K562 (cell line): ENCODE measurements around the gene TMEM63C. TPM values are rescaled to one million over a fixed set of nuclear protein-coding genes. Genes with fewer than 3 reads are reported as not detected.
A peak's percentile ranks its signal among the peaks of the same experiment; 100 is the strongest.

Experiments
- ATAC-seq: fragments of 200-7000 bp; cut with Tn5 transposase; 3 replicates; pipeline ENCODE4 v1.9.1; 2020; ENCODE audit warnings: moderate library complexity
- BruUV-seq: library from RNA; stranded (reverse); fragments of 400-500 nt; replicated peaks from 2 replicates; lab custom pipeline; 2021; lab: Mats Ljungman, UMichigan
- CTCF ChIA-PET: fragments of 300-600 bp; formaldehyde crosslinking; extraction: SDS; loops from one replicate; lab custom pipeline; 2021; ENCODE audit warnings: low intra/inter-chr PET ratio; lab: Yijun Ruan, JAX
- POLR2A ChIA-PET: fragments of 300-600, 350-650 bp; sonication (Branson Sonifier 250); formaldehyde crosslinking; extraction: SDS; loops from one replicate; lab custom pipeline; 2021; ENCODE audit warnings: antibody characterized with exemption, inconsistent platforms; lab: Yijun Ruan, JAX
- DNase-seq, 4 experiments: peaks; one replicate each; pipeline versions ENCODE4 v3.0.0 to v3.0.0-alpha.2; 2011 to 2018; ENCODE audit warnings: low spot score in 3 of 4, mixed read lengths in 3 of 4; ENCODE audit errors: extremely low read depth in 1 of 4
- FAIRE-seq: peaks from 2 replicates; lab custom pipeline; 2011; peaks lifted over from hg19 to GRCh38; lab: Jason Lieb, UNC
- H2AFZ ChIP-seq: 2 replicates; pipeline ENCODE4 v1.6.0; 2011; ENCODE audit warnings: low read depth, low read length, control low read depth, inconsistent platforms
- H3K27ac ChIP-seq: fragments of 200-600 bp; 3 replicates; pipeline ENCODE4 v1.8.0; 2011; ENCODE audit warnings: low read depth, mild to moderate bottlenecking, control low read depth, inconsistent platforms, low read length, moderate library complexity, mixed read lengths; ENCODE audit errors: extremely low read depth
- H3K27me3 ChIP-seq, 2 experiments: fragments of 300-600 bp in 1 of 2; 2 replicates in 1 of 2; 3 replicates in 1 of 2; pipeline versions ENCODE4 v1.6.0 to v1.8.0; 2011; ENCODE audit warnings: inconsistent platforms in 2 of 2, low read length in 2 of 2, mild to moderate bottlenecking in 1 of 2, mixed read lengths in 1 of 2, moderate library complexity in 1 of 2; ENCODE audit not compliant: control insufficient read depth in 2 of 2, insufficient read depth in 2 of 2
- H3K36me3 ChIP-seq: fragments of 300-600 bp; 3 replicates; pipeline ENCODE4 v1.8.0; 2011; ENCODE audit warnings: mild to moderate bottlenecking, low read length, inconsistent platforms; ENCODE audit not compliant: control insufficient read depth, insufficient read depth
- H3K4me1 ChIP-seq, 2 experiments: fragments of 200-600 bp in 1 of 2; replicated peaks in 1 of 2; 2 replicates in 1 of 2; 3 replicates in 1 of 2; pipeline versions ENCODE4 v1.5.1 to v1.8.0; 2011; ENCODE audit warnings: inconsistent platforms in 2 of 2, low read length in 2 of 2, mild to moderate bottlenecking in 1 of 2, mixed read lengths in 1 of 2, moderate library complexity in 1 of 2; ENCODE audit not compliant: control insufficient read depth in 2 of 2, insufficient read depth in 2 of 2
- H3K4me2 ChIP-seq: 2 replicates; pipeline ENCODE4 v1.6.1; 2011; ENCODE audit warnings: low read length, control low read depth, inconsistent platforms, mixed read lengths; ENCODE audit not compliant: insufficient read depth
- H3K4me3 ChIP-seq: fragments of 200-600 bp; sonication (generic), shearing (Covaris generic); 2 replicates; pipeline ENCODE4 v1.5.1; 2016; ENCODE audit warnings: control low read depth, inconsistent platforms
- H3K79me2 ChIP-seq: fragments of 200-600 bp; 3 replicates; pipeline ENCODE4 v1.8.0; 2011; ENCODE audit warnings: low read length, inconsistent platforms; ENCODE audit not compliant: control insufficient read depth, insufficient read depth
- H3K9ac ChIP-seq, 2 experiments: 2 replicates each; pipeline versions ENCODE4 v1.6.0 to v1.6.1; 2011; ENCODE audit warnings: low read depth in 2 of 2, low read length in 2 of 2, control low read depth in 1 of 2, inconsistent platforms in 1 of 2, mild to moderate bottlenecking in 1 of 2, mixed read lengths in 1 of 2; ENCODE audit not compliant: insufficient read depth in 1 of 2
- H3K9me1 ChIP-seq: one replicate; pipeline ENCODE4 v1.6.0; 2011; ENCODE audit warnings: inconsistent platforms, mild to moderate bottlenecking, low read length, moderate library complexity; ENCODE audit not compliant: control insufficient read depth, insufficient read depth
- H3K9me3 ChIP-seq: replicated peaks from 2 replicates; pipeline ENCODE4 v1.5.1; 2011; ENCODE audit warnings: low read depth, low read length, inconsistent platforms; ENCODE audit not compliant: control insufficient read depth, insufficient read depth
- H4K20me1 ChIP-seq: replicated peaks from 2 replicates; pipeline ENCODE4 v1.6.1; 2011; ENCODE audit warnings: low read length, inconsistent platforms, mixed read lengths; ENCODE audit not compliant: control insufficient read depth, insufficient read depth
- CBX3 ChIP-seq, 2 experiments: IDR thresholded peaks; 1 replicate in 1 of 2; 2 replicates in 1 of 2; pipeline ENCODE4 v1.6.1; 2012; ENCODE audit warnings: inconsistent platforms in 2 of 2, low read length in 2 of 2, borderline replicate concordance in 1 of 2, control low read depth in 1 of 2
- TRIM25 ChIP-seq: fragments of 450-650 bp; IDR thresholded peaks from 2 replicates; pipeline ENCODE4 v1.7.0; 2016; ENCODE audit warnings: borderline replicate concordance
- ZBTB43 ChIP-seq: sonication (generic); formaldehyde crosslinking; IDR thresholded peaks from 2 replicates; pipeline ENCODE4 v1.8.0; 2023; ENCODE audit warnings: mild to moderate bottlenecking, missing genetic modification reagents
- WGBS: fragments of 100-300 bp; shearing (Covaris generic); methylation state at CpG from one replicate; pipeline ENCODE4 v1.1.6; 2016; ENCODE audit warnings: low coverage, mixed read lengths; ENCODE audit not compliant: insufficient coverage; ENCODE audit errors: missing lambda C conversion rate; 5-methylcytosine and 5-hydroxymethylcytosine counted together
- in situ Hi-C: fragments of 300-500 bp; cut with MboI; formaldehyde crosslinking; loops from 4 replicates; pipeline ENCODE4 v1.15.0; 2018; ENCODE audit warnings: inconsistent platforms, mixed read lengths
- intact Hi-C: fragments of 100-400 bp; cut with micrococcal nuclease; formaldehyde crosslinking; loops from 2 replicates; pipeline ENCODE4 v1.14.2; 2022
- polyA plus RNA-seq, 8 experiments: library from polyadenylated mRNA; depleted of rRNA in 4 of 8; stranded (reverse) in 5 of 8; unstranded in 3 of 8; fragments of >200 nt; fragmentation: Nextera tagmentation in 2 of 8; fragmentation: Illumina TruSeq in 1 of 8; extraction: Ambion mirVana in 2 of 8; extraction: Trizol in 1 of 8; gene quantifications; 2 replicates each; pipeline versions ENCODE4 v1.2.1 to v1.2.3, GENCODE V29; 2011 to 2014; ENCODE audit warnings: inconsistent platforms in 1 of 8, missing spikeins in 1 of 8
- total RNA-seq, 7 experiments: library from RNA; depleted of rRNA in 6 of 7; stranded (reverse); fragments of >200 nt in 6 of 7; fragmentation: Illumina TruSeq in 2 of 7; extraction: Trizol in 2 of 7; gene quantifications; 2 replicates each; pipeline versions ENCODE4 v1.2.1 to v1.2.3, GENCODE V29; 2011 to 2021; ENCODE audit warnings: low replicate concordance in 1 of 7

TMEM63C gene
- total and polyA plus RNA-seq, 9 of the 15 experiments (the other 6 are each of a cell fraction or from before 2014, with no cell fraction given): 0.07 TPM; not detected in 8

- H3K9me1 ChIP-seq: no peaks in the 10 kb centered on the region
- peak in 1 of 2 experiments; percentile 59; a peak in 1 of 3 replicates for TF ChIP-seq CBX3 (IDR thresholded peaks at IDR 0.05; ENCODE audit: borderline replicate concordance in 1 of 2, low read length in 2 of 2)
- TF ChIP-seq TRIM25: no peak
- TF ChIP-seq ZBTB43 (CRISPR knock-in tag): no peak
- H3K36me3 ChIP-seq: no peaks in the 10 kb centered on the region
- no peaks in the 10 kb centered on the region for H3K4me1 ChIP-seq
- peaks cover 3% of the 10 kb centered on the region; the same call in 1 of the 2 replicates for H3K9me3 ChIP-seq
- WGBS: 0% methylated on average over 3 of the region's 3 CpGs
- H3K9ac ChIP-seq: no peak overlapping the region
- no peak overlapping the region for H3K4me3 ChIP-seq
- FAIRE-seq (no peak), ATAC-seq (no peak), DNase-seq (no peak)
- ChIA-PET POLR2A (no interaction called here), CTCF (no interaction called here)
- H3K27ac ChIP-seq: no peak overlapping the region
- intact Hi-C loops (no loop called here), in situ Hi-C loops (no loop called here)
- no TSS peak for BruUV-seq
- no peaks in the 10 kb centered on the region for H3K79me2 ChIP-seq
- H4K20me1 ChIP-seq: no peaks in the 10 kb centered on the region
- no peak overlapping the region for H3K4me2 ChIP-seq
- peaks cover 0 to 2% of the 10 kb centered on the region in 2 experiments; a peak in 1 of 5 replicates for H3K27me3 ChIP-seq
- H2AFZ ChIP-seq: no peak overlapping the region
These were observed 11.6 kb upstream of the TMEM63C start for GRCh38 chr14:77170045-77170444.
